HG02623 (cell line): ENCODE results near the gene OR2D2.
A peak's percentile ranks its signal among the peaks of the same experiment; 100 is the strongest.
"Not testable (repeated sequence)": the region's sequence is repeated elsewhere in the genome, so short reads cannot be mapped to it uniquely, and the experiment has no call there.

Source experiments
- ATAC-seq: cut with Tn5 transposase; IDR thresholded peaks from one replicate; pipeline ENCODE4 v1.9.1; 2021; ENCODE audit warnings: moderate library complexity; ENCODE audit not compliant: unreplicated experiment

OR2D2 gene

DNA sequence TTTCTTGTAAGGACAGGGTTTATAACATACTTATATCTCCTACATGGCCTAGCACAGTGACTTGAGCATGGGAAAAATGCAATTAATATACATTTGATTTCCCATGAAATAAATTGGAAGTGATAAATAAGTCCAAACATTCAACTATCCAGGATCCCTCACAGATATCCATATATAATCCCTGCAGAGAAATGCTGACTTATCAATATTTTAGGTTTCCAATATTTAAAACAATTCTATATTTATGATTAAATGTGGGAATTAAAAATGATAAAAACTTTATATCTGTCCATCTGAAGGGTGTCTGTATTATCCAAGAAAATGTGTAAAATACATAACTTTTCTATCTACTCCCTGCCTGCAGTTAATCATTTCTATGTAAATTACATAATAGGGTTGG is 9.5 kb downstream of the OR2D2 start:
- no peak for ATAC-seq

GRCh38 chr11:6876914-6877313 is 15.4 kb downstream of the OR2D2 start:
- no peak for ATAC-seq

DNA sequence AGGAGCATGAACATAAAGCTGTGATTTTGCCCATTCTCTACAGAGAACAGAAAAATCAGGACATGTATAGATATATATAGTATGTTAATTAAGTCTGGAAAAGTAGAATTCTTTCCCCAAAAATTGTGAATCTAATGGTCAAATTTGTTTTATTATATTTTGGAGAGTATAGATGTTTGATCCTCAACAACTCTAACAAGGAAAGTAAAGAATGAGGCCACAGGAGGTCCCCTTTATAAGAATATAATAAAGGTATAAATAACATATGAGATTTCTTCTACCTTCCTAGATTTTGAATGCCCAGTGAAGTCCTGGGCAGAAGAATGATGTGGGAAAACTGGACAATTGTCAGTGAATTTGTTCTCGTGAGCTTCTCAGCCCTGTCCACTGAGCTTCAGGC is 16.0 kb downstream of the OR2D2 start, which contains the start of gene OR10A4:
Gene OR10A4 (plus strand): TSS at position 301 of the 400 bp plus-strand sequence. CDS start 23 bp downstream, at position 324.
- no peak for ATAC-seq

DNA sequence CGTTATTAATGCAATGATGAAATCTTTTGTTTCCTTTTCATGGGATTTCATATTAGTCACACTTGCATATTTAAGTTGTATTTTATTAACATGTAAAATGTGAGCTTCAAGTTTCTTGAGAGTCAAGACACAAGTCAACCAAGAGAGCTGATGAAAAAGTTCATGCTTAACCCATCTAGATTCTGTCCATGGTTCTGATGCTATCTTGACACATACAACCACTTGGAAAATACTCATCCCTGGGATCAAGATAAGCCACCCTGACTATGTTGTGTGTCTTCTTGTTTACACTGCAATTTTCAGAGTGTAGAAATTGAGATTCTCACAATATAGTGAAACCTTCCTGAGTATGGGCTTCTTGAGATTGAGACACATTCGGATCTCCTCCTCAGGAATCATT is 16.5 kb downstream of the OR2D2 start:
- no peak for ATAC-seq

DNA sequence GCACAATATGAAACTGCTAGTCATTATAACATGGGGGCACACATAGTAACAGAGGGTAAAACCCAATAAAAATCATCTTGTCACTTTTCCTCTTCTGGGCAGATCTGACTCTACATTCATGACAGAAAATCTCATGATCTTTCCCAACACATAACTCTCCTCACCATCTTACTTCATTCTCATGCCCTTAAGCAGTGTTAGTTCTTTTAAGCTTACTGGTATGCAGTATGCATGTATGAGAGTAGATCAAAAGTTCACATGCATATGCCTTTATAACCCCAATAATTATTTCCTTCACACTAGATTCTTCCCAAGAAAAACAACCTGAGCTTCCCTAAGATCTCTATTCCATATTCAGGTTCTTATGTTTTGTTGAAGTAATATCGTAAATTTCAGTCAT is 21.0 kb downstream of the OR2D2 start:
- ATAC-seq, result no peak

DNA sequence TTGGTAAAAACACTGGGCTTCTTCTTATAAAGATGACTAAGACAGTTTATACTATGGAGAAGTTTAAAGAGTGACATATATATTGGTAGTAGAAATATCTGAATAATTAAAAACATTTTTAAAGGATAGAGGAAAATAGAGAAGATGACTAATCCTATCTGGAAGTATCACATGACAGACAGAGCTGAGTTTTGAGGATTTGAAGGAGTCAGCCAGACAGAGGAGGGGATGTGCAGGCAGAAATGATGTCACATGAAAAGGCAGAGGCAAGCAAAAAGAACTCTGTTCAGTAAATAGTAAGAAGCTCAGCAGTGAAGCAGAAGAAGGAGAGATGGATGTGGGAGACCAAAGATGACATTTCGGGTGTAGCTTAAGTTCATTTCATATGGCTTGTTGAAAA is 27.9 kb downstream of the OR2D2 start:
- ATAC-seq, result no peak

DNA sequence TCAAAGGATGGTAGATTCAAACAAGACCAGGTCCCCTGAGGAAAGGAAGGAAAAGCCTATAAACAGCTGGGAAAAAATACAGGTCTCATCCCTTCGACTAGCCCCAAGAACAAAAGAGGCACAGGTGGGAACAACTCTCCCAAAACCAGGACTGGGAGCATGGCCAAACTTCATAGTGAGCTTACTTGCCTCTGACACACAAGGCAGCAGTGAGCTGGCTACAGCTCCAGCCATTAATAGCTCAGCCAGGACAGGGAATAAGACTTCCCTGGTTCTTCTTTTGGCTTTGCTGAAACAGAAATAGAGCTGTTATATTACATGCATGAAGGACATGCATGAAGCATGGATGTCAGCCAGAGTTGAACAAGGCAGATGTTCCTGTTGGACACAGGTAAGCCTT is 29.3 kb downstream of the OR2D2 start, which contains the start of gene OR10A2:
Gene OR10A2 (plus strand): TSS at position 97 of the 400 bp plus-strand sequence. CDS start 6,698 bp downstream, outside the sequence.
- ATAC-seq, result no peak

- peak; percentile 81 for ATAC-seq
Observed at GRCh38 chr11:6856871-6857270, 35.4 kb downstream of the OR2D2 start.

DNA sequence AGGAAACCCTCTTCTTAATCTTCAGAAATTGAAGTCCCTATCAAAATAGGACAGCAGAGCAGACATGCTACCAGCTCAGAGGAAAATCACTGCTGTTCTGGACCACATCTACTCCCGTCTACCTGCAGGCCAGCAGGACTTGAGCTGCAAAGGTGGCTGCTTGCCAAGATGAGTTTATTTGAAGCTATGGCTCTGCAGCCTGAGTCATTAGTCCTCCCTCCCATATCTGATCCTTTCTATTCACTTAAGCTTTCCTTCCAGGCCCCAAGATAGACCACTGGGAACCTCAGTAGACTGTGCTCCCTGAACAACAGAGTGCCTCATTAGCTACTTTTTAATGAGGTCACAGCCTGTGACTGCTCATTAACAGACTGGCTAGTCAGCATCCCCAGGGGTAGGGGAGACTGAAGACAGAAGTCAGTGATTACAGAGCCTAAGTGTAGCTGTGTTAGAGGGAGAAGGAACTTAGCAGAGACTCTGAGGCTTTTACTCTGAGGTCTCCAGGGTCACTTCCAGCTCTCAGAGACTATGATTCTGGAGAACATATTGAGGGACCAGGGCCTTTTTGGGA is 36.2 kb downstream of the OR2D2 start:
- no peak for ATAC-seq

DNA sequence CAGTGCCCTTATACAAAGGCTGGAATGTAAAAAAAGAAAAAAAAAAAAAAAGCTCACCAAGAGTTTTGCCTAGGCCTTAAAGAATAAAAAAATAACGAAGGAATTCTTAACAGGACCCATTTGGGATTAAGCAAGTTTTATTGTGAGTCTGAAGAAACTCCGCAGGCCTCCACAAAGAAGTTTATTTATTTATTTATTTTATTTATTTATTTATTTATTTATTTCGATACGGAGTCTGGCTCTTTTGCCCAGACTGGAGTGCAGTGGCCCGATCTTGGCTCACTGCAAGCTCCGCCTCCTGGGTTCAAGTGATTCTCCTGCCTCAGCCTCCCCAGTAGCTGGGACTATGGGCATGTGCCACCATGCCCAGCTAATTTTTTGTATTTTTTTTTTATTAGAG is 37.5 kb downstream of the OR2D2 start:
- not testable (repeated sequence) for ATAC-seq

DNA sequence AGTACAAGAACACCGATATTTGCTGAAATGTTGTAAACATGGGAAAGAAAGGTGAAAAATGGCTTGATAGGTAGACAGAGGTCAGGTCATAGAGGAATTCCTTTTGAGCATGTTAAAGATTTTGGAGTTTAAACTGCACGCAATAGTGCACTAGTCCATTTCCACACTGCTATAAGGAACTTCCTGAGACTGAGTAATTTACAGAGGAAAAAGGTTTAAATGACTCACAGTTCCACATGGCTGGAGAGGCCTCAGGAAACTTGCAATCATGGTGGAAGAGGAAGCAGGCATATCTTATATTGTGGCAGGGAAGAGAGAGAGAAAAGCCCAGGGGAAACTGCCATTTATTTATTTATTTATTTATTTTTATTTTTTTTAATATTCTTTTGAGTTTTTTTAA is 41.8 kb downstream of the OR2D2 start:
- ATAC-seq, result no peak

GRCh38 chr11:6845383-6845782 is 46.9 kb downstream of the OR2D2 start, which contains the start of gene OR10A5:
Gene OR10A5, plus strand, starts transcription at chr11:6845683. Its CDS starts 0 bp downstream, at chr11:6845683.
- ATAC-seq, result no peak

GRCh38 chr11:6844356-6844755 is 47.9 kb downstream of the OR2D2 start:
- ATAC-seq, result no peak

- no peak for ATAC-seq
Observed at GRCh38 chr11:6843670-6844069, 48.6 kb downstream of the OR2D2 start.

- ATAC-seq, result no peak
Observed at GRCh38 chr11:6841694-6842093, 50.6 kb downstream of the OR2D2 start.
